HCT116 (cell line): ENCODE data around the gene LNPEP. TPM values are rescaled to one million over a fixed set of nuclear protein-coding genes. Genes with fewer than 3 reads are reported as not detected.

ENCODE experiments used
- ATAC-seq: fragments of 200-7000 bp; cut with Tn5 transposase; 2 replicates; pipeline ENCODE4 v1.9.1; 2020; ENCODE audit warnings: mild to moderate bottlenecking, moderate library complexity
- BruUV-seq: library from RNA; stranded (reverse); fragments of 400-500 nt; replicated peaks from 2 replicates; lab custom pipeline; 2021; lab: Mats Ljungman, UMichigan
- CTCF ChIA-PET: fragments of 300-600 bp; sonication (Branson Sonifier 250); formaldehyde crosslinking; loops from one replicate; lab custom pipeline; 2021; ENCODE audit warnings: antibody characterized with exemption; lab: Charles Lee
- POLR2A ChIA-PET: fragments of 300-600, 350-600 bp; sonication (Branson Sonifier 250); formaldehyde crosslinking; loops from one replicate; lab custom pipeline; 2021; ENCODE audit warnings: antibody characterized with exemption; lab: Charles Lee
- RAD21 ChIA-PET, 2 experiments: fragments of 300-600 bp; sonication (Branson Sonifier 250); formaldehyde crosslinking; loops; one replicate each; lab custom pipeline; 2023; ENCODE audit warnings: low total read pairs in 2 of 2; ENCODE audit not compliant: uncharacterized antibody in 2 of 2, unreplicated experiment in 2 of 2, low non-redundant PET in 1 of 2; lab: Charles Lee
- DNase-seq: peaks from one replicate; pipeline ENCODE4 v3.0.0-alpha.2; 2010; ENCODE audit warnings: low read depth, low spot score
- H2AFZ ChIP-seq: fragments of 200-600 bp; shearing (Covaris generic), sonication (generic); 2 replicates; pipeline ENCODE4 v1.6.1; 2017; ENCODE audit warnings: low read depth, mixed run types, mixed read lengths, antibody characterized with exemption, low read length; ENCODE audit not compliant: poor library complexity, severe bottlenecking
- H3K27ac ChIP-seq: 2 replicates; pipeline ENCODE4 v1.5.1; 2012; ENCODE audit warnings: low read depth, low read length
- H3K27me3 ChIP-seq: fragments of 200-600 bp; sonication (generic); 2 replicates; pipeline ENCODE4 v1.6.1; 2016; ENCODE audit warnings: mixed run types, low read length, mixed read lengths; ENCODE audit not compliant: insufficient read depth
- H3K36me3 ChIP-seq, 2 experiments: fragments of 200-500 bp in 1 of 2; fragments of 200-600 bp in 1 of 2; sonication (Bioruptor generic) in 1 of 2; sonication (generic) in 1 of 2; 2 replicates each; pipeline versions ENCODE4 v1.5.1 to v1.6.1; 2014 to 2016; ENCODE audit warnings: low read length in 2 of 2, inconsistent platforms in 1 of 2, mixed read lengths in 1 of 2, mixed run types in 1 of 2; ENCODE audit not compliant: insufficient read depth in 2 of 2, control insufficient read depth in 1 of 2
- H3K4me1 ChIP-seq, 2 experiments: fragments of 200-600 bp in 1 of 2; sonication (generic) in 1 of 2; 2 replicates each; pipeline versions ENCODE4 v1.5.1 to v1.6.1; 2012 to 2017; ENCODE audit warnings: low read length in 2 of 2, inconsistent platforms in 1 of 2, mild to moderate bottlenecking in 1 of 2, mixed read lengths in 1 of 2, mixed run types in 1 of 2, moderate library complexity in 1 of 2; ENCODE audit not compliant: insufficient read depth in 2 of 2, control insufficient read depth in 1 of 2
- H3K4me2 ChIP-seq: fragments of 200-600 bp; sonication (generic); 2 replicates; pipeline ENCODE4 v1.6.1; 2017; ENCODE audit warnings: mixed run types, low read length, mixed read lengths
- H3K4me3 ChIP-seq, 2 experiments: fragments of 200-600 bp in 1 of 2; sonication (generic) in 1 of 2; replicated peaks in 1 of 2; 2 replicates each; pipeline ENCODE4 v1.5.1; 2011 to 2016; ENCODE audit warnings: low read length in 2 of 2, control low read depth in 1 of 2, low read depth in 1 of 2, mild to moderate bottlenecking in 1 of 2, mixed read lengths in 1 of 2, mixed run types in 1 of 2
- H3K79me2 ChIP-seq: fragments of 200-600 bp; sonication (generic); 2 replicates; pipeline ENCODE4 v1.6.1; 2017; ENCODE audit warnings: mild to moderate bottlenecking, mixed run types, low read length, moderate library complexity, mixed read lengths; ENCODE audit not compliant: insufficient read depth
- H3K9ac ChIP-seq: fragments of 200-600 bp; sonication (generic); 2 replicates; pipeline ENCODE4 v1.6.1; 2016; ENCODE audit warnings: low read length, mixed read lengths
- H3K9me2 ChIP-seq: fragments of 200-600 bp; sonication (generic), shearing (Covaris generic); 2 replicates; pipeline ENCODE4 v1.6.1; 2017; ENCODE audit warnings: mixed run types, mild to moderate bottlenecking, moderate library complexity; ENCODE audit not compliant: insufficient read depth
- H3K9me3 ChIP-seq, 2 experiments: fragments of 200-500 bp in 1 of 2; fragments of 200-600 bp in 1 of 2; sonication (Bioruptor generic) in 1 of 2; sonication (generic) in 1 of 2; 2 replicates each; pipeline ENCODE4 v1.6.1; 2014 to 2017; ENCODE audit warnings: low read length in 2 of 2, mixed read lengths in 2 of 2, inconsistent platforms in 1 of 2, low read depth in 1 of 2, mild to moderate bottlenecking in 1 of 2, mixed run types in 1 of 2, moderate library complexity in 1 of 2; ENCODE audit not compliant: control insufficient read depth in 1 of 2, insufficient read depth in 1 of 2
- H4K20me1 ChIP-seq: fragments of 200-600 bp; sonication (generic), shearing (Covaris generic); 2 replicates; pipeline ENCODE4 v1.6.1; 2017; ENCODE audit warnings: mixed run types, mild to moderate bottlenecking, moderate library complexity; ENCODE audit not compliant: insufficient read depth
- ATF3 ChIP-seq: IDR thresholded peaks from 2 replicates; pipeline ENCODE4 v1.6.1; 2012
- CBX3 ChIP-seq: IDR thresholded peaks from 2 replicates; pipeline ENCODE4 v1.6.1; 2012; ENCODE audit warnings: low read depth
- CEBPB ChIP-seq: IDR thresholded peaks from 2 replicates; pipeline ENCODE4 v1.6.1; 2012; ENCODE audit warnings: low read depth
- CTCF ChIP-seq, 3 experiments: fragments of 200-600 bp in 1 of 3; sonication (generic) in 1 of 3; IDR thresholded peaks in 2 of 3; conservative IDR thresholded peaks in 1 of 3; 2 replicates each; pipeline ENCODE4 v1.5.1; 2012 to 2017; ENCODE audit warnings: low read depth in 2 of 3, low read length in 2 of 3, antibody characterized with exemption in 1 of 3, borderline replicate concordance in 1 of 3, control low read depth in 1 of 3, mild to moderate bottlenecking in 1 of 3, mixed read lengths in 1 of 3, mixed run types in 1 of 3, moderate library complexity in 1 of 3; ENCODE audit not compliant: insufficient read depth in 1 of 3
- EZH2 ChIP-seq: fragments of 200-600 bp; sonication (generic); IDR thresholded peaks from 2 replicates; pipeline ENCODE4 v1.6.1; 2017; ENCODE audit warnings: antibody characterized with exemption, mixed run types
- EZH2phosphoT487 ChIP-seq: fragments of 200-600 bp; IDR thresholded peaks from 2 replicates; pipeline ENCODE4 v1.6.1; 2018; ENCODE audit warnings: antibody characterized with exemption, borderline replicate concordance
- JUND ChIP-seq: IDR thresholded peaks from 2 replicates; pipeline ENCODE4 v1.6.1; 2012
- POLR2A ChIP-seq: IDR thresholded peaks from 2 replicates; pipeline ENCODE4 v1.7.0; 2011; ENCODE audit warnings: borderline replicate concordance; ENCODE audit not compliant: insufficient read depth, insufficient read length; ENCODE audit errors: extremely low read depth
- POLR2AphosphoS5 ChIP-seq: IDR thresholded peaks from 2 replicates; pipeline ENCODE4 v1.6.1; 2011; ENCODE audit warnings: mild to moderate bottlenecking, low read depth, low read length, moderate library complexity
- RAD21 ChIP-seq: IDR thresholded peaks from 2 replicates; pipeline ENCODE4 v1.6.1; 2012; ENCODE audit warnings: low read depth, mild to moderate bottlenecking
- SIN3A ChIP-seq: IDR thresholded peaks from 2 replicates; pipeline ENCODE4 v1.6.1; 2012; ENCODE audit warnings: low read depth
- SP1 ChIP-seq: IDR thresholded peaks from 2 replicates; pipeline ENCODE4 v1.6.1; 2012; ENCODE audit warnings: low read depth
- SRF ChIP-seq: IDR thresholded peaks from 2 replicates; pipeline ENCODE4 v1.6.1; 2012; ENCODE audit warnings: low read depth
- TCF7L2 ChIP-seq: IDR thresholded peaks from 2 replicates; pipeline ENCODE4 v1.7.0; 2011; ENCODE audit warnings: borderline replicate concordance, inconsistent platforms; ENCODE audit not compliant: insufficient read depth, insufficient read length; ENCODE audit errors: extremely low read depth
- YY1 ChIP-seq: IDR thresholded peaks from 2 replicates; pipeline ENCODE4 v1.6.1; 2011; ENCODE audit warnings: low read length, low read depth, moderate library complexity, mild to moderate bottlenecking; ENCODE audit not compliant: insufficient replicate concordance; ENCODE audit errors: extremely low read depth
- ZFX ChIP-seq: fragments of 450-650 bp; IDR thresholded peaks from 2 replicates; pipeline ENCODE4 v1.6.1; 2017
- ZNF274 ChIP-seq: fragments of 200-500 bp; sonication (Bioruptor generic); IDR thresholded peaks from 2 replicates; pipeline ENCODE4 v1.6.1; 2014; ENCODE audit warnings: mild to moderate bottlenecking, low read depth, low read length, inconsistent platforms
- intact Hi-C: fragments of 100-400 bp; cut with micrococcal nuclease; formaldehyde crosslinking; loops from 2 replicates; pipeline ENCODE4 v1.10.0; 2022
- total RNA-seq: library from RNA; stranded (reverse); gene quantifications from one replicate; pipeline ENCODE4 v1.2.1, GENCODE V29; 2021; ENCODE audit not compliant: unreplicated experiment

LNPEP gene
- total RNA-seq, 1 experiment from 2014 or later, result 14.9 TPM

- no peak for ATAC-seq
- no peak for DNase-seq
- CTCF ChIA-PET, result interaction anchor here (0.8 kb wide), 1 partner anchor 131 kb away, joined by 3 read pairs; the partner anchor contains the start of gene LIX1
Measured at GRCh38 chr5:97011567-97011966, 75.7 kb downstream of the LNPEP start.

GRCh38 chr5:97019435-97020117 lies 83.7 kb downstream of the LNPEP start:
- Histone ChIP-seq H3K36me3 (no peaks in the 10 kb centered on the region), H2AFZ (no peak overlapping the region), H3K9me2 (no peaks in the 10 kb centered on the region), H3K79me2 (no peaks in the 10 kb centered on the region), H3K9me3 (no peaks in the 10 kb centered on the region), H3K9ac (no peak overlapping the region), H4K20me1 (no peaks in the 10 kb centered on the region), H3K4me3 (no peak overlapping the region), H3K4me1 (no peaks in the 10 kb centered on the region), H3K27me3 (no peaks in the 10 kb centered on the region), H3K4me2 (no peak overlapping the region), H3K27ac (no peak overlapping the region)
- ChIA-PET POLR2A (no interaction called here), CTCF (no interaction called here), RAD21 (no interaction called here)
- intact Hi-C loops, result no loop called here
- ATAC-seq (no peak), DNase-seq (no peak)
- no TSS peak for BruUV-seq
- TF ChIP-seq EZH2 (no peak), POLR2AphosphoS5 (no peak), SP1 (no peak), ZFX (no peak), TCF7L2 (no peak), CTCF (IDR thresholded peaks at IDR 0.05 in 2 of 3, conservative IDR thresholded peaks at IDR 0.05 in 1 of 3; ENCODE audit: borderline replicate concordance in 1 of 3, insufficient read depth in 1 of 3, low read depth in 2 of 3, low read length in 2 of 3) (no peak), RAD21 (no peak), ATF3 (no peak), JUND (no peak), ZNF274 (no peak), CEBPB (no peak), YY1 (no peak), CBX3 (no peak), EZH2phosphoT487 (no peak), SRF (no peak), POLR2A (no peak), SIN3A (no peak)

More at GRCh38 chr5:97011567-97011966, 75.7 kb downstream of the LNPEP start:
- Histone ChIP-seq H3K9me3 (no peaks in the 10 kb centered on the region), H3K4me1 (no peaks in the 10 kb centered on the region), H3K27ac (no peak overlapping the region), H4K20me1 (no peaks in the 10 kb centered on the region), H3K4me3 (no peak overlapping the region), H2AFZ (no peak overlapping the region), H3K79me2 (no peaks in the 10 kb centered on the region), H3K9me2 (no peaks in the 10 kb centered on the region), H3K36me3 (no peaks in the 10 kb centered on the region), H3K27me3 (no peaks in the 10 kb centered on the region), H3K9ac (no peak overlapping the region), H3K4me2 (no peak overlapping the region)
- ChIA-PET RAD21 (no interaction called here), POLR2A (no interaction called here)
- no peak for TF ChIP-seq RAD21
- no peak for TF ChIP-seq SRF
- no TSS peak for BruUV-seq
- intact Hi-C loops, result no loop called here
